ENCODE measurements around the gene RNF13.

Gene RNF13

DNA sequence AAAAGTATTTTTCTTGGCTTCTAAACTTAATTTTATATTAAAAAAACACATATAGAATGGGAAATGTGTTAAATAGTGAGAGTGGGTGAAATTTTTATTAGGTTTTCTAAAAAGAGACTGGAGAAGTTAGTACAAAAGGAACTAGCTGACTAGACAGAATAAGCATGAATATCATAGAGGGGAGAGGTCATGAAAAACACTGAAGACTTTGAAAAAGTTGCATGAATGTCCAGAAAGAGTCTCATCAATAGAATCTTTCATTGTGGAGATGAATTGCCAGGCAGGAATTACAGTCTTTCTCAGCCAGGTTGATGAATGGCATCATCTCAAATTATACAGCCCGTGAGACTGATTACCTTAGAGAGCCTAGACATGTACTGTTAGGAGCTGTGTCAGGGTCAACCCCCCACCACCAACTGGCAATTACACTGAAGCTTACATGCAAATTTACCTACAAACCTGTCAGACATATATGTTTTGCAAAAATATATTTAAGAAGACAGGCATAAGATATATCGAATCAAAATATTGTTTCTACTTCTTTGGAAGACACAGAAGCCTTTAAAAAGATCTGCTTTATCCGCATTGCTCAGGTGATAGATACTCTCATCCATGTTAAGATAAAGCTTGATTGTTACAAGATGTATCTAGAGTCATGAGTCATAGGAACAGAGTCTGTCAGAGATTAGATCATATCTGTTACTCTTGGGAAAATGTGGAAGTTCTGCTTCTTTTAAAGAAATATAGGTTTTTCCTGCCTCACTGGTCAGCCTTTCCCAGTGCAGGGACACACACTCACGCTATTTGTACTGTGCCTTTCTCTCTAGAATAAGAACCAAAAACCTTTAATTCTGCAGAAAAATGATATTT is 192.5 kb downstream of the RNF13 start:
- DNase-seq, result no peak

DNA sequence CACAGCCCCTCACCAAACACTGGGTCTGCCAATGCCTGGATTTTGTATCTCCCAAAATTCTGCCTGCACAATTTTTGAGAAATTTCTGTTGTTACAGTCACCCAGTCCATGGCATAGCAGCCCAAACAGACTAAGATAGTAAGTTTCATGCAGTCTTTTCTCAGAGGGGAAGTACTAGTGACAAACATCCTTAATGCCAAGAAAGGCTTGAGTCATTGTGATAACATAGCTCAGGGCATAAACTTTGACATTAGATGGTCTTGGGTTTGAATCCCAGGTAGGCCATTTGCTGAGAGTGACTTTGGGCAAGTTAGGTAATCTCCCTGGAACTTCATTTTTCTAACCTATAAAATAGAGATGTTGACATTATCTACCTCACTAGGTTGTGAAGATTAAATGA is 193.8 kb downstream of the RNF13 start:
- DNase-seq, result no peak
